ENCODE data around the gene SEMA3D.

SEMA3D gene

GRCh38 chr7:85186521-85187241 lies at the start of gene SEMA3D:
Gene SEMA3D (minus strand): TSS chr7:85187056. CDS start chr7:85121891, 65,165 bp downstream.
- DNase-seq: no peak

GRCh38 chr7:85234730-85235129 lies 47.9 kb upstream of the SEMA3D start:
- no peak for DNase-seq

GRCh38 chr7:85232068-85232467 lies 45.2 kb upstream of the SEMA3D start:
- no peak for DNase-seq

- no peak for DNase-seq
These were observed 43.8 kb upstream of the SEMA3D start for GRCh38 chr7:85230623-85231022.

GRCh38 chr7:85229544-85229943 lies 42.7 kb upstream of the SEMA3D start:
- DNase-seq: no peak

DNA sequence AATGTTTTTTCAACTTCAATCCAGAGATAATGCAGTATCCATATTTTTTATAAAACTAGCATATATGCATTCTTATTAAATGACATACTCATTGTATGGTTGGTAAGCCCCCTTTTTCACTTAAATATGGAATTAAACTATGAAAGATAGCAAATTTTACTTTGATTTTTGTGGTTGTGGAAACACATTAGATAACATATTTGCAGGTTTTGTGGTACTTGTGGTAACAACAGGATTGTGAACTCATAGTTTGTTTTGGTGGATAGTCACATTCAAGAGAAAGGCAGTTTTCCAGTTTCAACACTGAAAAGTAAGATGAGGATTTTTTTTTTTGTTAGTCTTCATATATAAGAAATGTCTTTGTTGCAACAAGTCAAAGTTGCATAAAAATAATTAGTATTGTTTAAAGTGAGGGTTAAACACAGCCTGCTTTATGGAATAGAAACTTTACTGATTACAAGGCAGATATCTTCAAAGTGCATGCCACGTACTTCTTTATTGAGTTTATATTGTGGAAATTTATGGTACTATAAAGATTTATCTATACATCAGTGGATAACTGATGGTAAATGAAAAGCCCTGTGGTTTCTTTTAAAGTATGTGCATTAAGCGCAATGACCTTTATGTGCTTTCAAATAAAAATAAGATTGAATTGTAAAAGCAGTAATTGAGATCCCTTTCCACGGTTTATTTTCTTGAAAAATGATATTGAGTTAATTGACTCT lies 39.7 kb upstream of the SEMA3D start:
- DNase-seq: no peak

- no peak for DNase-seq
These were observed 37.3 kb upstream of the SEMA3D start for GRCh38 chr7:85224171-85224570.

- DNase-seq: no peak
These were observed 35.7 kb upstream of the SEMA3D start for GRCh38 chr7:85222522-85222921.

GRCh38 chr7:85221796-85222195 lies 34.9 kb upstream of the SEMA3D start:
- no peak for DNase-seq

DNA sequence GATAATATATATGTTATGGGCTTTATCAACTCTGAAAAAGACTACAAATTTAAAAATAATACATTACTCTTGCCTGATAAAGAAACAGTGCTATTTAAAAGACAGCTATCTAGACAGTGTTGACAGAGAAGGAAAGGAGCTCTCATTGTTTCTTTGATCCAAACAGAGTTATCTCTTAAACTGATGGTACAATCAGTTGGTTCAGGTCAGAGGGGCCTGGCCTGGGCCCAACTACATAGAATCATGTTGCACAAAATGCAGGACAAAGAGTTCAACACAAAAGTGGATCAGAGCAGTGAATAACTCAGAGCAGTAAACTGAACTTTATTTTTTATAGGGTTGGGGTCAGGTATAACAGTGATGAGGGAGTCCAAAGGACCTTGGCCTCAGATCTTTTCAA lies 33.8 kb upstream of the SEMA3D start:
- no peak for DNase-seq

DNA sequence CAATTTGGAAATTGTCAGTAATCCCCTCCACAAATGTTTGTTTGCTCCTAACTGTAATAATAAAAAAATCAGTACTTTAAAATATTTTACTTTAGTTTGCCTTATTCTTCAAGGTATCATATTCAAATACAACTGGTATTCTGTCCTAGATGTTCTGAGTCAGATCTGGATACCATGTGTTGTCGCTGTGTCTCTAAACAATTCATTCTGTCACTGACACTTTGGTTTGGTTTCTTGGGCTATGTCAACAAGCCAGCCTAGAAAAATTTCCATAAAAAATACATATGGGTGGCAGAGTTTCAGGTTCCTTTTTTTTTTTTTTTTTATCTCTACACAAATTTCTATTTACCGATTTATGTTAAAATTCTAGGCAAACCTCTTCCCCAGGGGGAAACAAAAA lies 33.2 kb upstream of the SEMA3D start:
- no peak for DNase-seq

- DNase-seq: no peak
These were observed 30.2 kb upstream of the SEMA3D start for GRCh38 chr7:85217085-85217484.

- no peak for DNase-seq
These were observed 28.2 kb upstream of the SEMA3D start for GRCh38 chr7:85215098-85215497.

DNA sequence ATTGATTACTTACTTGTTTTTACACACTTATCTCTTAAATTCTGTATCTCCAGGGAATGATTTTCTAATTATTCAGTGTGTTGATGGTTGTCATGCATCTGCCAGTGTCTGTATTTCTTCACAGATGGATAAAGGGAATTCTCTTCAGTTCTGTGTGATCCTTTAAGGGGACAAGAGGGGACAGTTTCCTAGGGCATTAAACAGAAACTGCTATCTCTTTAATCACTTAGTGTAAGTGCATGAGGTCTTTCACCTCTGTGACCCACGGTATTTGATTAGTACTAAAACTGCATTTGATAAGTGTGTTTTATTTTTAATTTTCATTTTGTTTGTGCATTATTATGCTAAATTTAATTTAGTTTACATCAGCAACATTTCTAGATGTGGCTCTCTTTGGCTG lies 26.6 kb upstream of the SEMA3D start:
- DNase-seq: no peak

DNA sequence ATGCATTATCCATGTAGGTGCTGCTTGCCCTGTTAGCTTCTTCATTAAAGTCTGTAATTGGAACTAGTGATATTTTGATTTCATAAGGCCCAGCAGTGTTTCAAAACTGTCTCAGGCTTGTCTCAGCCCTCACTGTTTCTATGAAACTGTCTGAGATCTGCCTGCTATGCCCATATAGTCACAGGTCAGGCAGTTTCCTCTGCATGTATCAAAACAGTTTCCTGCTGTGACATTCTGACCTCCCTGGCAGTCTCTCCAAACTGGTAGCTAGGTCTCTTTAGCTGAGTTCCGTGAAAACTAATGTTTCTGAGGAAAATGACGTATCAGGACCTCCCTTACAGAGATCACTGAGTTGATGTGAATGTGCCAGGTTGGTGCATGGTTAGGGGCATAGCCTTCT lies 18.9 kb upstream of the SEMA3D start:
- no peak for DNase-seq

DNA sequence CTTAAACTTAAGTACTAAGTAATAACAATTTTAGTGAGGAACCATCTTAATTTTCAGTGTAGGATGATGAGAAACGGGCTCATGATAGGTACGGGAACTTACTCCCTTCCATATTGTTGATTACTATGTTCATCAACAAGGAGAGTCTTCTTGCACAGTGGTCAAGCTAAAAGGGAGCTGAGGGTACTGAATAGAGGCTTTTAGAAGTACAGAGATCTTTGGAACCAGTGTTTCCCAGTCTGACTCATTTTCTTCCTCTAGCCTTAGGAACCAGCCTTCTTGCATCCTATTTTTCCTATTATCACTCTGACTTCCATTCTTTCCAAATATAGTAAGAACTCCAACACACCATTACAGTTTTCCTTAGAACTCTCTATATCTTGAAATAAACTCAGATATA lies 17.6 kb upstream of the SEMA3D start:
- no peak for DNase-seq

DNA sequence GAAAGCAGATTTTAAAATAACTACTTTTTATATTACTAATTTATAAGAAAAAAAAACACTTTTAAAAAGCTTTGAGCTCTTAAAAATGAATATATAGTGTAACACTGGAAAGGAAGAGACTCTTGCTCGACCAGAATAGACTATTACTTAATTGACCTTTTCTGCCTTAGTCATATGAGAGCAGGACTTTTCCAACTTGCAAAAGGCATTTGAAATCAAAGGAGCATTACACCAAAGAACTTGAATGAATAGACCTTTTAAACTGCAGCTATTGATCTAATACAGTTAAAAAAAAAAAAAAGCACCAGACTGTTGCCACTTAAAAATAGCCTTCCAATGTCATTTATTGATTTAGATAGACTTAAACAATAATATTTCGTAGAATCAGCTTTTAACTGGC lies 17.2 kb upstream of the SEMA3D start:
- DNase-seq: no peak

DNA sequence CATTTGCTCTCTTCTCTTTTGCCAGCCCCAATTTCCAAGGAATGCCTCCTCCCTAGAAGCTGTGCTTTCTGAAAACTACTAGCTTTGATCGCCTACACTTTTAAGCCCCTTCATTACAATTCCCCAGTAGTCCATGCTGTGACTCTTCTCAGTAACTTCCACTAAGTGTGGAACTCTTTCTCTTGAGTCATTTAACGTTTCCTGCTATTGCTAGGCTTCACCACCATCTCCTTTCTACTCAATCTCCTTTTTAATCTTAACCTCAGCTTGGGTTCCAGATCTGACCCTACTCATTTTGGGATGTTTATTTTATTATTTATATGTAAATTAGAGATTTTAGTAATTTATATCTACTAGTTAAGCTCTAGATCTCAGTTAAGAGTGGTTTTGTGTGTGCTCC lies 14.4 kb upstream of the SEMA3D start:
- no peak for DNase-seq

- no peak for DNase-seq
These were observed 9.8 kb upstream of the SEMA3D start for GRCh38 chr7:85196696-85197095.

GRCh38 chr7:85191383-85191782 lies 4.5 kb upstream of the SEMA3D start:
- no peak for DNase-seq

DNA sequence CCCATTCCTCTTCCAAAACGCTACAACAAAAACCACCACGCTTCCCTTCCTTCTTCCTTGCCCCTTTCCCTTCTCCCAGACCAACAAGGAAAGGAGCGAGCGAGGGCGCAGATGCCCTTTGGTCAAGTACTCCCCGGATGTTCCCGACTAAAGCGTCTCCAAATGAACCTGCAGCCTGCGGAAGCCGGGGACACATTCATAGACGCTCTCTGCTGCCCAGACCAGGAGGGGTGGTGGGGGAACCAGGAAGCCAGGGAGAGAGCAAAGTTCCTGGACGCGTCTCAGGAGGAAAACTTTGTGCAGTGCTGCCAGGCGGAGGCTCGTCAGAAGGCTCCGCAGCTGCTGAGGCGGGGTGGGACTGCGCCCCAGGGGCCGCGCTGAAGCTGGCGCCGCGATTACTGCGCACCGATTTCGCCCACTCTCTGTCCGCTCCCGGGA lies 754 bp downstream of the SEMA3D start:
- DNase-seq: no peak

- DNase-seq: no peak
These were observed 1.3 kb downstream of the SEMA3D start for GRCh38 chr7:85185424-85186082.

- DNase-seq: no peak
These were observed 2.0 kb downstream of the SEMA3D start for GRCh38 chr7:85184599-85185423.

Measured in activated CD4-positive, alpha-beta T cell treated with anti-CD3 and anti-CD28 coated beads, Interleukin-2, amount 50 U/mL, for 1 hour (primary cell).